H1 (cell line): Measurements from ENCODE around the gene MYO1D. TPM values are rescaled to one million over a fixed set of nuclear protein-coding genes. Genes with fewer than 3 reads are reported as not detected.

Experiments used
- EGR1 ChIP-seq: IDR thresholded peaks from 2 replicates; pipeline ENCODE4 v1.6.1; 2011; ENCODE audit warnings: low read depth, low read length, borderline replicate concordance
- KDM1A ChIP-seq: fragments of 200-600, 300-600 bp; sonication (generic); IDR thresholded peaks from 2 replicates; pipeline ENCODE4 v1.7.1; 2016; ENCODE audit warnings: mild to moderate bottlenecking, low read length, borderline replicate concordance
- YY1 ChIP-seq: IDR thresholded peaks from 2 replicates; pipeline ENCODE4 v1.6.1; 2011; ENCODE audit warnings: low read depth, mild to moderate bottlenecking, low read length
- polyA plus RNA-seq, 7 experiments: library from polyadenylated mRNA; depleted of rRNA in 3 of 7; stranded (reverse) in 5 of 7; unstranded in 2 of 7; fragments of >200 nt in 5 of 7; fragments of 200-250 nt in 2 of 7; gene quantifications; 1 replicate in 5 of 7; 2 replicates in 1 of 7; 4 replicates in 1 of 7; pipeline versions ENCODE4 v1.2.1 to v1.2.3, GENCODE V29; 2011 to 2013; ENCODE audit warnings: missing spikeins in 2 of 7, mixed read lengths in 2 of 7
- total RNA-seq: library from RNA; stranded (reverse); fragmentation: NEBNext Ultra II Directional; extraction: Animal tissue kit (Norgen Biotek cat#: 25700); gene quantifications from 2 replicates; pipeline ENCODE4 v1.2.1, GENCODE V29; 2021

Gene MYO1D
- total and polyA plus RNA-seq, 2 of the 8 experiments (the other 6 are each of a cell fraction or from before 2014, with no cell fraction given) = 6.5 to 25.4 TPM

DNA sequence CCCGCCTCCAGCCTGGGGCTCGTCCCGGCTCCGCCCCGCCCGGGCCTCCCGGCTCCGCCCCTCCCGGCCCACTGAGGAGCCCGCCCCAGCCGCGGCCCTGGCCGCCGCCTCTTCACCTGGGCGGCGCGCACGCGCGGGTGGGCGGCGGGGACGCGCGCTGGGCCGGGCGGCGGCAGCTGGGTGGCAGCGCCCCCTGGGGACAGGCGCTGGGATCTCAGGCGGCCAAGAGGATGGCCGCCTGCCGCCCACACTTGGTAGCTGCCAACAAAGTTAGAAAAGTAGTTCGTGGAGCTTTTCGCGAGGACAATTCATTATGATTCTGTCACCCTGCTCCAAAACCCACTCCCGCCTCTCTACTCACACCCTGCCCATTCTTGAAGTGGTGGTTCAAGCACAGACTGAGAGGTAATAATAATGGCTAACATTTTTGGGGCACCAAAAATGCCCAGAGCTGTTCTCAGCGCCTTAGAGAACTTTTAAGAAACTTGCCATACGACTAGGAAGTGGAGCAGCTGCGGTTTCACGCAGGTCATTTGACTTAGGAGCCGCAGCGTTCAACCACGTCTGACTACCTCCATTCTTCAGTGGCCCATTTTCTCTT is 340 bp upstream of the MYO1D start (continued):
- no peak for TF ChIP-seq KDM1A
- TF ChIP-seq YY1 = 0 out of 2 replicates have a peak, but pooled peaks have one; percentile 17
- TF ChIP-seq EGR1 = 0 out of 2 replicates have a peak, but pooled peaks have one; percentile 5
